D721Med (cell line): ENCODE results near the gene HPF1.
"Not testable (repeated sequence)": the region's sequence is repeated elsewhere in the genome, so short reads cannot be mapped to it uniquely, and the experiment has no call there.

Experiments used
- DNase-seq: peaks from one replicate; pipeline ENCODE4 v3.0.0; 2011; ENCODE audit warnings: low spot score; ENCODE audit not compliant: insufficient read length
- FAIRE-seq: peaks from 2 replicates; lab custom pipeline; 2011; peaks lifted over from hg19 to GRCh38; lab: Jason Lieb, UNC
- TF ChIP-seq, protein P1 (sequence below): IDR thresholded peaks from 2 replicates; pipeline ENCODE4 v1.5.1; 2012; ENCODE audit warnings: mild to moderate bottlenecking, control low read depth; ENCODE audit not compliant: insufficient read depth; ENCODE audit errors: missing control alignments

The HPF1 gene

DNA sequence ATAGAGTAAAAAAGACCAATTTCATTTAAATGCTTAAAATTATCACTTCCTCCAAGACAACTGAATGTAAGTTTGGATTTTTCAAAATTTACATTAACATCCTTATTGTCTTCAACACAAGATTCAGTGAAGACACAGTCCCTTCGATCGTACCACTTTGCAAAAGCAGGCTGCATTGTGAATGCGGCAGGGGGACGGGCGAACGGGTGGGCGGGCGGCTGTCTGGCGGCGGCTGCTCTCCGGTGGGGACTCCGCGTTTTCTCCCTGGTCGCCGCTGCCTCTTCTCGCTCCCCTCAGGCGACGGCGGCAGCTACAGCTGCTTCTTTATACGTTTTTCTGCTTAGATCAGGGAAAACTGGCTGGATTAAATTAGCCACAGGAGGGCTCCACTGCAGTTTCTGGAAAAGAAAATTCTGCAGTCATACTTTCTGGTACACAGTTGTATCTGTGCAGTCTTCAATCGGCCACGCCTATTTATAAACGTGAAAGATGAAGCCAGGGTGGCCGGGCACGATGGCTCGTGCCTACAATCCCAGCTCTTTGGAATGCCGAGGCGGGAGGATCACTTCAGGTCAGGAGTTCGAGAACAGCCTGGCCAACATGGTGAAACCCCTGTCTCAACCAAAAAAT, 33.9 kb upstream of the HPF1 start:
- FAIRE-seq (no peak), DNase-seq (no peak)
- TF ChIP-seq, protein P1, sequence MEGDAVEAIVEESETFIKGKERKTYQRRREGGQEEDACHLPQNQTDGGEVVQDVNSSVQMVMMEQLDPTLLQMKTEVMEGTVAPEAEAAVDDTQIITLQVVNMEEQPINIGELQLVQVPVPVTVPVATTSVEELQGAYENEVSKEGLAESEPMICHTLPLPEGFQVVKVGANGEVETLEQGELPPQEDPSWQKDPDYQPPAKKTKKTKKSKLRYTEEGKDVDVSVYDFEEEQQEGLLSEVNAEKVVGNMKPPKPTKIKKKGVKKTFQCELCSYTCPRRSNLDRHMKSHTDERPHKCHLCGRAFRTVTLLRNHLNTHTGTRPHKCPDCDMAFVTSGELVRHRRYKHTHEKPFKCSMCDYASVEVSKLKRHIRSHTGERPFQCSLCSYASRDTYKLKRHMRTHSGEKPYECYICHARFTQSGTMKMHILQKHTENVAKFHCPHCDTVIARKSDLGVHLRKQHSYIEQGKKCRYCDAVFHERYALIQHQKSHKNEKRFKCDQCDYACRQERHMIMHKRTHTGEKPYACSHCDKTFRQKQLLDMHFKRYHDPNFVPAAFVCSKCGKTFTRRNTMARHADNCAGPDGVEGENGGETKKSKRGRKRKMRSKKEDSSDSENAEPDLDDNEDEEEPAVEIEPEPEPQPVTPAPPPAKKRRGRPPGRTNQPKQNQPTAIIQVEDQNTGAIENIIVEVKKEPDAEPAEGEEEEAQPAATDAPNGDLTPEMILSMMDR, result peak; percentile 63

DNA sequence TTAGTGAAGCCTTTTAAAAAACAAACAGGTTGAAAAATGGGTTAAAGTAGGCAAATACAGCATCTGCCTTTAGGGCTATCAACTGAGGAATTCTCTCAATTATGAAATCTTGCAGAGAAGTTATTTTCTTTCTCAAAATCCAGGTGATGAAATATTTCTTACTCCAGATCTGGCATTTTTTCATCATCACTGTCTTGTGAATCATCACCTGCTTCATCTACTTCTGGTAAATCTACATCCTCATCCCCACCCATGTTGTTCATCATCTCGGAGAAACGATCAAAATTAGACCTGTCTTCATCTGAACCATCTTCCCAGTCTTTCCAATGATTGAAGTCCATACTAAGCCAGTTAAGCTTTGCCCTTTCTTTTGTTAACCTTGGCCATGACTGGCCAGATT, 33.3 kb upstream of the HPF1 start:
- DNase-seq, result no peak
- TF ChIP-seq, protein P1, result no peak
- peak; percentile 21 for FAIRE-seq

DNA sequence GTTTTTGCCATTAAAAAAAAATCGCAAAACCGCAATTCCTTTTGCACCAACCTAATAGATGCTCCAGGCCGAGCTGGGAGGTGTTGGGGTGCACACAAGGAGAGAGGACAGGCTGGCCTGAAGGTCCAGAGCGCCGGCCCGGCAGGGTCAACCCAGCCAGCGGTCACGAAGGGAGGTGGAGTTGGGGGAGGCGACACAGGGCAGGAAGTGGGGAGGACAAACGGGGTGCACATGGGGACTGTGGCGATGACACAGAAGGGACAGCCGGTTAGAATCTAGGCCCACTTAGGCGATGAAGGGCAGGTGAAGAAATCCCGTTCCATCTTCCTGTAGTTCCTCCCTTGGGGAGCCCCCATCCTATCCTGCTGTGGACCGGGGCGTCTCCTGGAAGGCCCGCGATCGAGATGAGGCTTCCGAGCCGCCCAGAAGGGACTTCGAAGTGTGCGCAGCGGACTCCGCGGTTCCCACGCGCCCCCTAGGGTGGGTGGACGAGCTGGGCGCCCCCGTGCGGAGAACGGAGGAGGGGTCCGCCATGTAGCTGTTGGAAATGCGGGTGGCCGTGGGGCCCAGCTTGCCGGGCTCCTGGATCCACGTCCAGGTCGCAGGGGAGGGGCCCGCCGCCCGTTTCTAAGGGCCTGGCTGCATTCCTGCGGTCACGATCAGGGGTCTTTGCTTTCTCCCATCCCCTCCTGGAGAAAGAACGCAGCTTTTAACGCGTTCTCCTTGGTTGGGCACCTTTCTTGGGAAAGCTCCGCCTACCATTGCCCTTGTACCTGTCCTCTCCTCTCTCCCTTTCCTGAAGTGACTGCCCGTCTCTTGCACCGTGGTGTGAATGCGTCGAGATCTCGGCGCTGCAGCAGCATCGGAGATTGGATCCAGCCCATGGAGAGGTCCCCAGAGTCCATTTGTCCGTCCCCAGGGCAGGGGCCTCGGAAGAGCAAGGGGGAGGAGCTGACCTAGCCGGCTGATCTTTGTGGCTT, 17.0 kb upstream of the HPF1 start:
- TF ChIP-seq, protein P1, result no peak
- FAIRE-seq, result no peak

DNA sequence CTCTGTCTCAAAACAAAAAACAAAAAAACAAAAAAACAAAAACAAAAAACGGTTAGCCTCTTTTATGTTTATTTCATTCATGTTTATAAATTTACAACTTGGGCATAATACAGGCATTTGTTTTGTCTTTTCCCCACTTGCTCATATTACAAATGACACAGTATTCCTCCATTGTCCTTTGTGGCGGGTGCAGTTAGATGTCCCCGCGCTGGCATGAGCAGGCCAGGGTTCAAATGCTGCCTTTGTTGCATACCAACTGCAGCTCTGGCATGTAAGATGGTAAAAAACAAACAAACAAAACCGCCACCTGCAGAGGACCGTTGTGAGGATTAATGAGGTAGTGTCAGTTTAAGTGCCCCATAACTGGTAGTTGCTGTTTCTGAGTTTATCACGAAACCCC, 16.1 kb upstream of the HPF1 start:
- DNase-seq (no peak), FAIRE-seq (no peak)
- TF ChIP-seq, protein P1, result no peak

More for the DNA sequence above, 17.0 kb upstream of the HPF1 start:
- DNase-seq, result no peak

DNA sequence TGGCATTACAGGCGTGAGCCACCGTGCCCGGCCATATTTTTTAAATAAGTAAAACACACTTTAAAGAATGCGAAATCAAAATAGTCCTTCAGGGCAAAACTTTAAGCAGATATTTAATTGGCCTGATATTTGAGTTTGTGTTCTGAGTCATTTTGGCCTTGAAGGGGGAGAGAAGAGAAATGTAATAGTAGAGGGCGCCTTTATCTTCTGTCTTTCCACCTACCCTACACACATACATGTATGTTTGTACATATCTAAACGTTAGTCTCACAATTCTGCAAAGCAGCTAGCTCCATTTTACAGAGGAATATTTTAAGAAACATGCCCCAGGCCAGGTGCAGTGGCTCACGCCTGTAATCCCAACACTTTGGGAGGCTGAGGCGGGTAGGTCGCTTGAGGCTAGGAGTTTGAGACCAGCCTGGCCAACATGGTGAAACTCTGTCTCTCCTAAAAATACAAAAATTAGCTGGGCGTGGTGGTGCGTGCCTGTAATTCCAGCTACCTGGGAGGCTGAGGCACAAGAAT, 13.9 kb upstream of the HPF1 start:
- DNase-seq, FAIRE-seq: not testable (repeated sequence)

DNA sequence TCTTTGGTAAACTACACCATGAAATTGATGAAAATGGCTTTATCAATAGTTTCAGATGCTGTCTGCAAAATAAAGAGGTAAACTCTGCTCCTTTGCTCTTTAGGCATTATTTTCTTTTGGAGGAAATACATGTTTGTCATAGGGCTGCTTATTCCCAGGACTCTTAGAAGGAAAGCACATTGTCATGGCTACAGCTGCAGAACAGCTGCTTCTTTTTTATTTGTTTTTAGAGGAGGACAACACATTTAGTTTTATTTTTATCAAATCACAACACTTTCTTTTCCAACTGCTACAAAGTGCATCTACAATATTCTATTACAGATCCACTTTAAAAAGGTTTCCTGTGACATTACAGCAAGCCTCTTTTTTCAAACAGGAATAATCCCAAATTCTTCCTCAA, 12.7 kb upstream of the HPF1 start:
- FAIRE-seq, result no peak
- no peak for DNase-seq
- TF ChIP-seq, protein P1, result no peak

DNA sequence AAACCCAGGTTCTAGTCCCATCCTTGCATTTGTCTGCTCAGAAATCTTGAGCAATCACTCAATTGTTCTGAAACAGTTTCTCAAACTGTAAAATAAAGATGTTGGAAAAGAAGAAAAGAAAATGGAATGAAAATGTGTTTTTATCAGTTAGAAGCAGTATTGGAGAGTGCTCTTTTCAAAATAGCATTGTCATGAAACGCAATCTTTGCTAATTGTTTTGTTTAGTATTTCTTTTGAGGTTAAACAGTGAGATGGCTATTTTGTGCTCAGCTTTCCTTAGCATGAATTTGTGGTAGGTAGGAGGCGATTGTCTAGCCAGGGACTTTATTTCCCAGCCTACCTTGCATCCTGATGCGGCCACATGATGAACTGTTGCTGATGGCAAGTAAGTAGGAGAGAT, 10.6 kb upstream of the HPF1 start:
- DNase-seq (no peak), FAIRE-seq (peak; percentile 21)
- TF ChIP-seq, protein P1, result no peak
